ENCODE data around the gene ATOH8.
A peak's percentile ranks its signal among the peaks of the same experiment; 100 is the strongest.
"Not testable (repeated sequence)": the region's sequence is repeated elsewhere in the genome, so short reads cannot be mapped to it uniquely, and the experiment has no call there.

Gene ATOH8

GRCh38 chr2:85804583-85804982, 50.8 kb downstream of the ATOH8 start:
- DNase-seq, result no peak

DNA sequence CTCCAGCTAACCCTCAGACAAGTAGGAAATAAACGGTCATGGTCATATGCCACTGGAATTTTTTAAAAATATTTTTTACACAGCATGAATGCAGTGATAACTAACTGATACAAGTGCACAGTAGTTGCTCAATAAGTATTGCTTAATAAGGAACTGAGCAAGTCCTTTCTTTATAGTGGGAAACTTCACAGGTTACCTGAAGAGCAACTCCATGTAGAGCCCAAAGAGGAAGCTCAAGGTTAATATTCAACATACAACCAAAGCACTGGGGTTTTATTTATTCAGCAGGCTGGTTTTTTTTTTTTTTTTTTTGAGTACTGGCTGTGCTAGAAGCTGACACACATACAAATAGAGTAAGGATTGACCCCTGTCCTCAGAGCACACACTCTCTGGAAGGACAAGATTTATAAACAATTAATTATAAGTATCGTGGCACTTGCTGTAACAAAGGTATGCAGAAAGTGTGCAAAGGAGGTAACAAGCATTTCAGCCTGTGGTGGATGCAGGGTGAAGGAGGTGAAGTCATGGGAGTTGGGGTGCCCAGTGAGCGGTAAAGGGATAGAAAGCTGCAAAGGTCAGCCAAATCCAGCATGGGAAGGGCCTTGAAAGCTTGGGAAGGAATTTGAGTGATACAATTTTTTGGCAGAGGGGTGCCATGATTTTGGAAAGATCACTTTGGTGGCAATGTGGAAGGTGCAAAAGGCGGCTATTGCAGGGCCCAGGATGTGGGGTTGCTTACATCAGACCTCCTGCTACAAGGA, 52.7 kb downstream of the ATOH8 start:
- no peak for DNase-seq

- no peak for DNase-seq
These were observed 54.0 kb downstream of the ATOH8 start for GRCh38 chr2:85807756-85808155.

GRCh38 chr2:85810371-85811179, 56.8 kb downstream of the ATOH8 start:
- no peak for DNase-seq

DNA sequence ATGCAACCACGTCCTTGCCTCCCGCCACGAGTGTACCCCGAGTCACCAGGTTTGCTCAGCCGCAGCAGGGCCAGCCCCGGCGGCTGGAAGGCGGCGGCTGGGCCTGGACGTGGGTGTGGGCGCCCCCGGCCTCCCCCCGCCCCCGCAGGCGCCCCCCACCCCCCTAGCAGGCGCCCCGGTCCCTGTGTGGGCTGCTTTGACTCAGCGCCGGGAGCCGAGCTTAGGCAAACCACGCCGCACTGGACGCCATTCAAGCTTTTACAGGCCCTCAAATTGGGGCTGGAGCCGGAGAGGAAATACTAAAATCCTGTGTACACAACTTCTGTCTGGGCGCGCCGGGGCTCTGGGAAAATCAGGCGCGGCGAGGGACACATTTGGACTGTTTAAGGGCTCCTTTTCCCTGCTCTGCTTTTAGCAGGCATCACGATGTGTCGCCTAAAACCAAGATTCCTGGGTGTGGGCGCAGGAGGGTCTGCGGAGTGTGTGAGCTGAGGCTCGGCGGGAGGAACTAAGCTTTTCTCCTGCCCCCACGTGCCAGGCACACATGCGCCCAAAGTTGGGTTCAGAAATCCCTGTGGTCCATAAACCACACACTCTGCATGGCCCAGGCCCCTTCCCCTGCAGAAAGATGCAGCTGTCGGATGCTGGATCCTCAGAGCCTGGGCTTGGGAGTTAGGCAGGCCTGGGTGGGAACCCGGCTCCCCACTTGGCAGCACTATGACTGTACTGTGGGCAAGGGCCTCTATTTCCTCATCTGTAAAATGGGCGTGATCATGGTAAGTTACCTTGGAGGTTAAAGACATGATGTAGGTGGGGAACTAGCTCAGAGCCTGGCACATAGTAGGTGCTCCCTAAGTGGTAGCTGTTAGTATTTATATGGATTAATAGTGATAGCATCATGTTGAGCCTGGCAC, 57.6 kb downstream of the ATOH8 start:
- DNase-seq, result no peak

DNA sequence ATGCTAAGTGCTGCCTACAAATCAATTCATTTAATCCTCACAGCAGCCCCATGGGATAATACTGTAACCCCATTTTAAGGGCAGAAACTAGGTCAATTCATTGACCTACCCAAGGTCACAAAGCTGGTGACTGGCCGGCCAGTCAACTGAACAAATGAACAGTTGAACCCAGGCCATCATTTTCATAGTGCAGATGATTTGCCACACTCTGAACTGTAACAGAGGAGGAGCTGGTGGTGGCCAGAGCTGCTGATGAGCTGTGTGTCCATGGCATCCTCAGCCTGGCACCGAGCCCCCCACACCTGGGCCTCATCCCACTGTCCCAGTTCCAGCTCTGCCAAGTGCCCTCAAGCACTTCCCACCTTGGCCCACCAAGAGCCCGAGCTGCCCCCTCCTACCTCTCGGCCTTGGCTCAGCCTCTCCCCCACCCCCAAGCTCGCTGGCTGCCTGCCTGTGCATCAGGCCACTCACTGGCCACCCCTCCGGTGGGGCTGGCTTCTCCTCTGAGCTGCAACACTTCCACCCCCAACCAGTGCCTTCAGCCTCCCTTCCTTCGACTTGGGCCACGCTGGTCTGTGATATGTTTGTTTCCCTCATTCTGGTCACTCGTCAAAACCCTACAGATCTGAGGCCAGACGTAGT, 58.4 kb downstream of the ATOH8 start:
- no peak for DNase-seq

DNA sequence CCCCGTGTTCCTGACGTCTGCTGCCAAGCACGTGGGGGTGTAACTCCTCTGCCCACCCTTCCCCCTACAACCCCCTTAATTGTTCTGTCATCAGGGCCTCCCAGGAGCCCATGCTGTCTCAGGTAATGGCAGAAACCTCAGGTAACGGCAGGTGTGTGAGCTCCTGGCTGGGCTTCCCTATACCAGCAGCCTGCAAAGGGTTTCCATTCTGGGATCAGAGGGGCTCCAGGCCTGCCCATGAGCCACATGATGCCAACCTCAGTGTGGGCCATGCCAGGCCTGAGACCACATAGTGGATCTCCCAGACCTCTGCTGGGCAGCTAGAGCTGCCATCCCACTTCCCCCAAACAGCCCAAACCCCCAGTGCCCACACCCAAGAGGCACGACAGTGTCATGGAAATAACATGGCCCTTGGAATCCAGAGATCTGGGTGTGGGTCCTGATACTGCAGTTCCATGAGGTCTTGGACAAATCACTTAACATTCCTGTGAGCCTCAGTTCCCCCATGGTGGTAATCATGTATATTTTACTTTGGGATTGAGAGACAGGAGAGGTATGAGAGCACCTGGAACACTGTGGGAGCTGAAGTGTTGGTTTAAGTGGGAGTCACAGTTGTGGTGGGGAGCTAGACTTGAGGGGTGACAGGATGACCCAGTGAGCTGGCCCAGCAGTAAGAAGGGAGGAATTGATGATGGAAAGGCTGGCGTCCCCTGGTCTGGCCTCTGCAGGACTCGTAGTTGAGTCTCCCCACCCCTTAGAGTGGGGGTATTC, 59.6 kb downstream of the ATOH8 start:
- DNase-seq, result no peak

DNA sequence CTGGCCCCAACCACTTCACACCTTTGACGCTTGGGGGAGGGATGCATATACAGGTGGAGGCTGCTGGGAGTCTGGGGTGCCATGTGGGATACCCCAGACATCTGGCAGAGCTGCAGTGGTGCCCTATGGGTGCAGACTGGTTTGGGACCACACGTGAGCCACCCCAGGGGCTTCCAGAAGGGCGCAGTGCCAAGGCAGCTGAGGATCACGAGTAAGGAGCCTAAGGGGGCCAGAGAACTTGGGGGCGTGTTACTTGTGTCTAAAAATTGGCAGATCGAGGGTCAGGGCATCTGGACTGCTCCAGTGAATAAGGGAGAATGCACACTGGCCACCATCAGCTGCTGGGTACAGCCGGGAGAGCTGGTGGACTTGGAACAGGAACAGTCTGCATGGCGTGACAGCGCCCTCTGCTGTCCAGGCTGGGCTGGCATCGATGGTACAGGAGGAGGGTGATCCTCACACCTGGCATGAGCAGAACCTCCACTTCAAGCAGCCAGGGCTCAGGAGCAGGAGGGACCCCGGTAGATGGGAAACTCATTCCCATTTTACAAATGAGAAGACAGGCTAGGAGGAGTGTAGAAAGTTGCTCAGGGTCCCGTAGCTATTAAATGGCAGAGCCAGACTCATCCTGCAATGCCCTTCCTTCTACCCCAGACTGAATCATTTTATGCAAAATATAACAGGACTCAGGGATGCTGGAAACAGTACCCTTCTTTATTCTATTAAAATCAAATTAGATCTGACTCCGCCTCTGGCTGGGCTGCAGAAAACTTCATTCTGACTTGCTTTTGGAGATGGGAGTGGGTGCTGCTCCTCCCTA, 60.4 kb downstream of the ATOH8 start:
- DNase-seq, result peak; percentile 87

GRCh38 chr2:85814802-85815550, 61.2 kb downstream of the ATOH8 start:
- no peak for DNase-seq

DNA sequence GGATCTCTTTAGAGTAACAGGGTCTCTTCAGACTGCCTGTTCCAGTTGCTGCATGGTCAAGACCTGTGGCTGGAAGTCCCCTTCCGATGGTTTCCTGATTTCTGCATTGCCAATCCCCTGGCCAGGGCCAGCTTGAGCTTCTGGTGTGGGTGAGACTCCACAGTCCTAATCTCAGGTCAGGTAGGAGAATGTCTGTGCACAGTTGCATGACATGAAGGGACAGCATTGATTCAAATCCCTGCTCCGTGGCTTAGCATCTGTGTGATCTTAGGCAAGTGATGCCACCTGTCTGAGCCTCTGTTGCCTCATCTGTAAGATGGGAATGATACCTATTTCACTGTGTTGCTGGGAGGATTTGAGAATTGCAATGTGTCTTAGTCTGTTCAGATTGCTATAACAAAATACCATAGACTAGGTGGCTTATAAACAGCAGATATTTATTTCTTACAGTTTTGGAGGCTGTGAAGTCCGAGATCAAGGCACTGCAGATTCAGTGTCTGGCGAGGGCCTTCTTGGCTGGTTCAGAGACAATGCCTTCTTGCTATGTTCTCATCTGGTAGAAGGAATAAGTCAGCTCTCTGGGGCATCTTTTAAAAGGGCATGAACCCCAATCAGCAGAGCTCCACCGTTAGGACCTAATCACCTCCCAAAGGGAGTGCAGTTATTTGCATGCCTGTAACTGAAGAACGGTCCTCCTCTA, 66.2 kb downstream of the ATOH8 start:
- DNase-seq, result no peak

GRCh38 chr2:85822766-85823165, 69.0 kb downstream of the ATOH8 start:
- DNase-seq, result no peak

GRCh38 chr2:85823951-85824350, 70.2 kb downstream of the ATOH8 start:
- DNase-seq, result no peak

GRCh38 chr2:85826990-85827878, 73.4 kb downstream of the ATOH8 start:
- peak; percentile 89 for DNase-seq

GRCh38 chr2:85827879-85828569, 74.2 kb downstream of the ATOH8 start:
- DNase-seq, result no peak

GRCh38 chr2:85828725-85829124, 74.9 kb downstream of the ATOH8 start:
- no peak for DNase-seq

- not testable (repeated sequence) for DNase-seq
These were observed 75.6 kb downstream of the ATOH8 start for GRCh38 chr2:85829394-85829793.

DNA sequence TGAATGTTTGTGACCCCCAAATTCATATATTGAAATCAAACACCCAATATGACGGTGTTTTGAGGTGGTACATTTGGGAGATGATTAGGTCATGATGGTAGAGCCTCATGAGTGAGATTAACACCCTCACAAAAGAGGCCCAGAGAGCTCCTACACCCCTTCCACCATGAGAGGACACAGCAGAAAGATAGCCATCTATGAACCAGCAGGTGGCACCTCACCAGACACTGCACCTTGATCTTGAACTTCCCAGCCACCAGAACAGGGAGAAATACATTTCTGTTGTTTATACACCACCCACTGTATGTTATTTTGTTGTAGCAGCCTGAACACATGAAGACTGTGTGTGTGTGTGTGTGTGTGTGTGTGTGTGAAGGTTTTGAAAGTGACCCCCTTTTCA, 76.9 kb downstream of the ATOH8 start:
- no peak for DNase-seq

GRCh38 chr2:85831735-85832134, 77.9 kb downstream of the ATOH8 start:
- no peak for DNase-seq
